CD4-positive, alpha-beta T cell treated with Interleukin-6 for 4 hours (primary cell): ENCODE data around the gene FRMD5.
"Not testable (repeated sequence)": the region's sequence is repeated elsewhere in the genome, so short reads cannot be mapped to it uniquely, and the experiment has no call there.

Experiments
- DNase-seq: peaks from one replicate; pipeline ENCODE4 v3.0.0-alpha.2; 2020; ENCODE audit warnings: mixed read lengths

The FRMD5 gene

DNA sequence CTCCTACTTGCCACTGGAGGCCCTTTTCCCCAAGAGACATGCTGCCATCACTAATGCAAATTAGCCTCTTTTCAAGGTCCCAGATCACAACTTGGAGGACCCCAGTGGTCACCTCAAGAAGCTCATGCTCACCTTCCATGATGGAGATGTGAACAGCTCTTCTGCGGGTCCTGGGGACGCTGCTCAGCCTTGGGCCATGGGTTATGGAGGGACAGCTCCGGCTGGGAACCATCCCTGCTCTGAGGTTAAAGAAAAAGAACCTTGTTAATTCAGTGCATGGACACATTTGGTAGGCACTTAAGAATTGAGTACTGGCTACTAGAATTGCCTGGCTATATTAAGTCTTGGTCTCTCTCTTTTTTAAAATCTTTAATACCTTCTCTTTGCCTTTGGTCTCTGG lies 311.5 kb downstream of the FRMD5 start:
- no peak for DNase-seq

DNA sequence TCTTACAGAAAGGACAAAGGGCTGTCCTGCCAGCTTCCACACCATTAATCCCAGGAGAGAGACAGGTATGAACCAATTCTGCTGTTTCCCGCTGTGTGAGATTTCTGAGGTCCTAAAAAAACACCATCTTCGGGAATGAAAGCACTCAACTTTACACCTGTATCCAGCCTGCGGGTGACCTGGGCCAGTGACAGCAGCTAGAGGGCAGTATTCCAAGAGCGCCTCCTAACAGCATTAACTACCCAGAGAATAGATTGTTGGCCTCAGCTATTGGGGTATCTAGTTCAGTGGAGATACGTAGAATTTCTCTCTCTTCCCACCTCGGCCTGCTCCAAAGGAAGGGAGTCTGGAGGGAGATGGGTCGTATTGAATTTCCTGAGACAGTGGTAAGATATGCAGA lies 313.1 kb downstream of the FRMD5 start:
- DNase-seq: no peak

DNA sequence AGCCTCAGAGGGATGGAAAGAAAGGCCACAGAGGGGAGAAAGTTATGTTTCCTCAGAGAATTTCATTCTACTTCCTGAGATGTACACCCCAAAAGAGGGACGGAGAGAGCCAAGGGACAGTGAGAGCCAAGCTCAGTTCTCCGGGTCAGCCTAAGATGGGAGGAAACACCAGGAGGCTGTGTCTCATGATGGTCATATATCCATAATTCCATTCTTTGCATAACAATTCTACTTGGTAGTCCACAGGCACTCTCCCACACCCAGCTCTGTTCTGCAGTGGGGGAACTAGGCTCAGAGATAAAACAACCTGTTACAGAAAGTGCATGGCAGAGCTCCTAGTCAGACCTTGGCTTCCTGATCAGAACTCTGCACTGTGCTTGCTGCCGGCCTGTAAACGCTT lies 313.8 kb downstream of the FRMD5 start:
- no peak for DNase-seq

DNA sequence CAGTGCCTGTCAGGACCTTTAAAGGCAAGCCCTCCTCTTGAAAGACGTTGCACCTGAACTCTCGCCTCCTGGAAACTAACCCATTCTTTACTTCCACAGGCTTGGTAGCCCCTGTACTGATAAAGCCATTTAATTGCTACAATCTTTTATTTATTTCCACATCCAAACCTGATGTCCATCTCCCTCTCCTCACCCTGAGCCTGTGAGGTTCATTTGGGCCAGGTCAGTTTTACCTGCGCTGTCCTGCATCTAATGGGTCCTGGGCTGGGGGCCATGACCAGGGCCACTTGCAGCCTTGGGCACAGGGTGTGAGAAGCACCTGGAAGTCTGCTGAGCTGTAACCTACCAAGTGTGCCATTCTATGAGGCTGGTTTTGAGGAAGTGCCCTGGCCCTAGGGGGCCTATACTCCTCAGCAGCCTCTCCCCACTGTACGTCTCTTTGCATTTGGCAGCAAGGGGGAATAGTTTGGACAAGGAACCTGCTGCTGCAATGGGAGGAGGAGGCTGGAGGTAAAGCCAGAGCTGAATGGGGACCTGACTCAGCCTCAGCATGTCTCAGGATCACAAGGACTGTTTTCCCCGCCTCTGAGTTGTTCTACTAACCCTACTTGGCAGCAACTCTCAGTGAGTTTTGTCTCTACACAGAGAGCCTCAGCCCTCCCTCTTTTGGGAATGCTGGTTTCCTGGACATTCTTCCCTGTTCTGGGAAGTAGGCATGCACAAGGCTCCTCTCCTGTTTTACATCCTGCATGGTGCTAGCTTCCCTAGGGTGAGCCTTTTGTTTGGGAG lies 314.5 kb downstream of the FRMD5 start:
- no peak for DNase-seq

DNA sequence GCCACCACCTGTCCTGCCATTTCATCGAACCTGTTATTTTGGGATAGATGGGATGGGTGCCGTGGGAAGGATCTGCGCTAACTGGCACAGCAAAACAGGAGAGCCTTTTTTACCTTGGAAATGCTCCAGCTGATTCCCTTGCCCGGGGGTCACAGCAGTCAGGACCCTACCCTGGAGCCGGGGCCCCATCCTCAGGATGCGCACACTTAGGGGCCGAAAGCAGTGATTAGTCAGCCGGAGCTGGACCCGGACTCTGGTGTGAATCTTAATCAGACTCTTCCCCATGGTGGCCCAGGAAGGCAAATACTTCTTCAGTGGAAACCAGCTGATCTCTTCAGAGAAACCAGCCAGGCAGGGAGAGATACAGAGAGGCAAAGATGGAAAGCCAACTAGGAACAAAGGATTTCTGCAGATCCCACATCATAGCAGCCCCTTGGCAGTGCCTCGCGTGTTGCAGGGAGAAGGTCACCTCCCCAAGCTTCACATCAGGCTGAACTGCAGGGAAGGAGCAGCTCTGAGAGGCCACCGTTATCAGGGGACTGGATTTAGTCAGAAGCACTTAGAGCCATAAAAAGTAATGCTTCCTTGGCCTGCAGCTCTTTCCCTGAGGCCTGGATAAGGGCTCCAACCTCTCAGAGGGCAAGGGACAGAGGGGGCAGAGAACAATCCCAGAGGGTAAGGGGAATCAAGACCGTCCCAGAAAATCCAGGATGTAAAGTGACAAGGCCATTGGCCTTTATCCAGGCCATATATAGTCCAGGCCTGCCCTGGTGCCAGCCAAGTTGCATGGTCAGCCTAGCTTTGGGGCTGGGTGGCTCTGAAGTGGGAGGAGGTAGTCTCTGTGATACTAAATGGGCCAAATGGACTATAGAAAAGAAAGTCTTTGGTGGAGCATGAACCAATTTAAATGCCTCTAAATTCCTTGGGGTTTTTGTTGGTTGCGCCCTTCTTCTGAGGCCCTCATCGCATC lies 315.4 kb downstream of the FRMD5 start:
- no peak for DNase-seq

DNA sequence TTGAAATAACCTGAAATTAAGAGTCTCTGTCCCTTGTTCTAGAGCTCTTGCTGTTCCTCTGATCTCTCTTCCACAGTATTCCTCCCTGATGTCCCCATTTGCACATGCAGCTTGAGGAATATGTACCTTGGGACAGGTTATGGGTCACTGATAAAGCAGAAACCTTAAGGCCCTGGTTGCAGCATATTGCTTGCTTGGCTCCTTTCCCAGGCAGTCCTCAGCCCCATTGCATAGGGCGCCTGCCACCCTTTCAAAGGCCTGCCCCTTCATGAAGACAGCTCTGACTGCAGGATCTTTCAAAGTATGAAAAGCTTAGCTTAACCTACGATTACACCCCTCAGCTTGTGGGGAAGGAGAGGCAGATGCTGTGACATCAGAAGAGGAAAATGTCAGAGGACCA lies 316.6 kb downstream of the FRMD5 start:
- no peak for DNase-seq

DNA sequence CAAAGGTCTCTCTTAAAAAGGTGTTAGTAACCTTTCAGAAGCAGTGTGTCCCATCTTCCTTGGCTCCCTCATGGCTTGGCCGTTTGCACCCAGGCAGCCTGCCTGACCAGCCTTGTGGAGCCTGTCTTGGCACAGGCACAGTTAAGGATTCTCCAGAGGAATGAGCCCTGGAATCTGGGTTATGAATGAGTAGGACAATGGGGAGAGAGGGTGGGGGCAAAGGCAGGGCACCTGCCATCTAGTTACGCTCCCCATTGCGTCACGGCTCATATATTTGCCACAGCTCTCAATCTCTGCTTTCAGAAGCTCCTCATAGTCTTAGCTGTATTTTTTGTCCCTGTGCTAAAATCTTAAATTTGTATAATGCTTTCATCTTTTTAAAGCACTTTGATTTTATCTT lies 317.7 kb downstream of the FRMD5 start:
- no peak for DNase-seq

DNA sequence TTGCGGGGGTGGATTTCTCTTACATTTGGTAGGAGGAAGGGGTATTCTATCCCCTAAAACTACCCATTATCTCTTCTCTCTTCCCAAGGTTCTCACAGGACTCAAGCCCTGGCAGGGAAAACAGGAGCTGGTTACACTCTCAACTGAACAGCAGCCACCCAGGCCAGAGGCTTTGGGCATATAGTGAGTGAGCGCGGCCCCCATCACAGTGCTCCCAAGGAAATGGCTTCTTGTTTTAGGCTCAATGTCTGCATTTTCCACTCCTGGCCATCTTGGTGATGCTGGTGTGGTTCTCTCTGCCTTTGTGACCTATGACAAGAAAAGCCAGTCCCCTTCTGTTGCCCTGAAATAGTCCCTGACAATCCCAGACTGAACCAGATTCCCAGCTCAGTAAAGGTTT lies 318.2 kb downstream of the FRMD5 start:
- DNase-seq: no peak

DNA sequence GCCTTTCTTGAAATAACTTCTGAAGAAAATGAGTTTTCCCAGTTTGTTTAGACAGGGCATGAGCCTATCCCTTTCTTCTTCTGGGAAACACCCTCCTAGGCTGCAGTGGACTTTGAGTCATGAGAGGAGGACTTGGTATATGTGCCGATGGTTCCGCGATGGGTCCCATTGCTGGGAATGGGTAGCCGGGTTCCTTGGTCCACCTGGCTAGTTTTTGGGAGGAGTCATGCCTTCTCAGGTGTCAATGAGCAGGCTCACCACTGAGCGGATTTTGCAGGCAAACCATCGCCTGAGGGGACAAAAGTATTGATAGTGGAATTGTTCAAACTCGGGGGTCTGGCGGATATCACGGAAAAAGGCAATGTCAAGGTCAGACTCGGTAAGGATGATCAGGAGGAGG lies 321.4 kb downstream of the FRMD5 start:
- DNase-seq: no peak

DNA sequence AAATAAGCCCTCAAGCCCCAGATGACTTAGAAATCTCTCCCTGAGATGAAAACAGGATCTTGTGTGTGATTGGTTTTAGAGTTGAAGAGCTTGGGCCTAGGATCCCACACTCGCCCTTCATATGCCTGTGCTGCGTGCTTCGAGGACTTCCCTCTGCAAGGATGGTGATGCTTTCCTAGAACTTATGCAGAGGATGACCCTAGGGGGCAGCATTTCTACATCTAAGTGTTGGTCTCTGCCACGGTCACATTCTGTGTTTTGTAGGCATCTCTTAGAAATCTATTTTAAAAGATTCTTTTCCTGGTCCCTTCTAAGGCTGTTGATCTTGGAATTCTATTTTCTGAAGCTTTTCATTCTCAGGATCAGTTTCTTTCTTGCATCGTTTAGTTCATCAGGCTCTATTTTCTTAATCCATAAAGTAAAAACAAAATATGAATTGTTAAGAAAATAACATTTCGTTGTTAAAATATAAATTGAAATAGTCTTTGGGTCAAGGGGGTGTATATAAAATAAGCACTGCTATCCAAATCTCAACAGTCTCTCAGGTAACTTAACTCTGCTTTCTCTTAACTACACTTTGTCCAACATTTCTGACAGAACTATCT lies 322.6 kb downstream of the FRMD5 start:
- DNase-seq: peak; percentile 15

DNA sequence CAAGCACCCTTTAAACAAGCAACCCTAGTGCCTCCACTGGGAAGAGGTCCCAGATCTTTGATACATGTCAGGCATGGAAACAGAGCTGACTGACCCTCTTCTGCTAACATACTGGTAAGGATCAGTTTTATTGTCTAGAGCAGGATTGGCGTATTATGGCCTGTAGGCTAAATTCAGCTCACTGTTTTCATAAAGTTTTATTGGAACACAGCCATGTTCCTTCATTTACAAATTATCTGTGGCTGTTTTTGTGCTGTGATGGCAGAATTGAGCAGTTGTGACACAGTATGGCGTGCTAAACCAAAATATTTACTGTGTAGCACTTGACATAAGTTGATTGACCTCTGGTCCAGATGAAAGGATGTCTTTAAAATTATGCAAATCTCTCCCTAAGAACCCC lies 323.2 kb downstream of the FRMD5 start:
- no peak for DNase-seq

DNA sequence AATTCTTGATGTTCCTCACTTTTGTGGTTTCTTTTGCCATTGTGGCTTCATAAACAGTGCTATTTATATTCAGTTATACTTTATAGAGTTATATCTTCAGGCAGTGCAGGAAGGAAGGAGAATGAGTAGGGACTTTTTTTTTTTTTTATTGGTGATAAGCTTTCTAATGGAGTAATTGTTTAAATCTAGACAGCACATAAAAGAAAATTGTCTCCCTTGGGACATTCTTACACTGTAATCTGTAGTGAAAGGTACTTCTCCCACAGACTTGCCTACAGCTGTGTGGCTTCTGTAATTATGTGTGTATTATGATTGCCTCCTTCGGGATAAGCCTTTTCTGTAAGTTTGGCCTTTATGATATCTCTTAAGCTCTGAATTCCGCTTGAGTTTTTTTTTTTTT lies 326.7 kb downstream of the FRMD5 start:
- no peak for DNase-seq

DNA sequence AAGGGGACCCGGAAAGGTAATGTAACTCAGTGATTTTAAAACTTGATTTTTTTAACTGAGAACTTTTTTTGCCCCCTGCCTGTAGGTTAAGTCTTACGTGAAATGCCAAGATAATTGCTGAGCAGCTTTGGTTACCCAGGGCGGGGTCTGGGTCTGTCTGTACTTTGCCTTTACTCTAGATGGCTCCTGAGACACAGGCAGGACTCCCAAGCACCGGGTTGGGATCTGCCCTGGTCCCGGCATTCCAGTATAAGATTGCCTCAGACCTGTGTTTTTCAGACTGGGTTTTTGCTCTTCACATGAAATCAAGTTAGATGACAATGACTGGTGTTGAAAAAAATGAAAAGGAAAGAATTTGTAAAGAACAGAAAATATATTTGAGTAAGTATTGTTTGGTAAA lies 328.0 kb downstream of the FRMD5 start:
- DNase-seq: no peak

DNA sequence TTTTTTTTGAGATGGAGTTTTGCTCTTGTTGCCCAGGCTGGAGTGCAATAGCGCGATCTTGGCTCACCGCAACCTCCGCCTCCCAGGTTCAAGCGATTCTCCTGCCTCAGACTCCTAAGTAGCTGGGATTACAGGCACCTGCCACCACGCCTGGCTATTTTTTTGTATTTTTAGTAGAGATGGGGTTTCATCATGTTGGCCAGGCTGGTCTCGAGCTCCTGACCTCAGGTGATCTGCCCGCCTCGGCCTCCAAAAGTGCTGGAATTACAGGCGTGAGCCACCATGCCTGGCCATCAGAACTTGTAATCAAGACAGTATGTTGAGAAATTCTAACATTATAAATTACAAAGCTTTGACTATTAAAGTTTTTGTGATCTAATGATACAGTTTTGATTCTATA lies 328.4 kb downstream of the FRMD5 start:
- DNase-seq: not testable (repeated sequence)

DNA sequence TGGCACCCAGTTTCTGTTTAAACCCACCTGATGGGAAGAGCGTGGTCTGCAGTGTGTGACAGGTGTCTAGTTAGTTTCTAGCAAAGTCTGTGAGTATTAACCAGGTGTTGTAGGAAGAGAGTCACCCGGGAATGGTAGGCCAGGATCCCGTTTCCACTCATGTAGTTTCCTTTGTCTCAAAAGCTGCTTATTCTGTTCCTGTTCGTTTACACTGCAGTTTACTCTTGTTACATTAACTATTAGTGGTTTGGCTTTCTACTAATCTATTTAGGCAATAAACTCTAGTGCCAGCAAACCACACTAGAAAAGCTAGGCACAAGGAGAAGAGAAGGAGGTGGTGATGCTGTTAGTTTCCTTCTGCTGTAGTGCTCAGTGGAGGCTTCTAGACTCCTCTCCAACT lies 335.5 kb downstream of the FRMD5 start:
- no peak for DNase-seq

DNA sequence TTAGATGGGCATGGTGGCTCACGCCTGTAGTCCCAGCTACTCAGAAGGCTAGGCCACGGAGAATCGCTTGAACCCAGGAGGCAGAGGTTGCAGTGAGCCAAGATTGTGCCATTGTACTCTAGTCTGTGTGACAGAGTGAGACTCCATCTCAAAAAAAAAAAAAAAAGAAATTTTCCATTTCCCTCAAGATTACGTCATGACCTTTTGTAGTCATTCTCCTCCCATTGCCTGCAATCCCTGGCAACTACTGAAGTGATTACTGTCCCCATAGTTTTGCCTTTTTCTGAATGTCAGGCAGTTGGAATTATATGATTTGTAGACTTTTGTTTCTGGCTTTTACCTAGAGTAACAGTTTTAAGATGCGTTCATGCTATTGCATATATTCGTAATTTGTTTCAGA lies 340.3 kb downstream of the FRMD5 start:
- DNase-seq: no peak

DNA sequence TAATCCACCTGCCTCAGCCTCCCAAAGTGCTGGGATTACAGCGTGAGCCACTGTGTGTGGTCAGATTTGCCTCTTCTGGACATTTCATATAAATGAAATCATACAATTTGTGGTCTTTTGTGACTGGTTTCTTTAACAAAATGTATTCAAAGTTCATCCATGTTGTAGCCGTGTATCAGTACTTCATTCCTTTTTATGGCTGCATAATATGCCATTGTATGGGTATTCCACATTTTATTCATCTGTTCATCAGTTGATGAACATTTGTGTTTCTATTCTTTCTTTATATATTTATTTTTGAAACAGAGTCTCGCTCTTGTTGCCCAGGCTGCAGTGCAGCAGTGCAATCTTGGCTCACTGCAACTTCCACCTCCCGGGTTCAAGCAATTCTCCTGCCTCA lies 342.5 kb downstream of the FRMD5 start:
- no peak for DNase-seq

DNA sequence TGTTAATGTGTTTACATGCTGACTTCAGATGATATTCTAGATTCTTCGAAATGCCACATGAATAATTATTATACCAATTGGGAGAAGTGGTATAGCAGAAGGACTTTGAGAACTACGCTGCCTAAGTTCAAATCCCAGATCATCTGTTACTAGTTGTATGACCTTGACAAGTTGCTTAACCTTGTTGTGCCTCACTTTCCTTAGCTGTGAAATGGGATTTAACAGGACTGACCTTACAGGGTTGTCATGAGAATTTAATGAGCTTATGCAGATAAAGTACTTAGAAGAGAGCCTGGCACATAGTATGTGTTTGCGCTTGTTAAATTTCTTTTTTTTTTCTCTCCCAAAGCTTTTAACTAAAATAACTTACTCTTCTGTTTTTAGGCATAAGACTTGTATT lies 343.8 kb downstream of the FRMD5 start:
- DNase-seq: no peak

DNA sequence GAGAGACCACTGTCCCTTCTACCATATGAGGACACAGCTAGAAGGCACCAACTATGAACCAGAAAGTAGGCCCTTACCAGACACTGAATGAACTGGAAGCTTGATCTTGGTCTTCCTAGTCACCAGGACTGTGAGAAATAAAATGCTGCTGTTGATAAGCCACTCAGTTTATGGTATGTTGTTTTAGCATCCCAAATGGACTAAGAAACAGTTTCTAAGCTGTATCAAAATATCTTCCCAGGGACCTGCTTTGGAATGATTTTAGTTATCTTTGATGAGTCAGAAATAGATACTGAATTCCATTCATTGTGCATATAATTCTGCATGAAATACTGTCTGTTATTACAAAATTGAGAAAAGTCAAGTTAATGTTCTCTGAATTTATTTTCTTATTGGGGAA lies 349.6 kb downstream of the FRMD5 start:
- no peak for DNase-seq

DNA sequence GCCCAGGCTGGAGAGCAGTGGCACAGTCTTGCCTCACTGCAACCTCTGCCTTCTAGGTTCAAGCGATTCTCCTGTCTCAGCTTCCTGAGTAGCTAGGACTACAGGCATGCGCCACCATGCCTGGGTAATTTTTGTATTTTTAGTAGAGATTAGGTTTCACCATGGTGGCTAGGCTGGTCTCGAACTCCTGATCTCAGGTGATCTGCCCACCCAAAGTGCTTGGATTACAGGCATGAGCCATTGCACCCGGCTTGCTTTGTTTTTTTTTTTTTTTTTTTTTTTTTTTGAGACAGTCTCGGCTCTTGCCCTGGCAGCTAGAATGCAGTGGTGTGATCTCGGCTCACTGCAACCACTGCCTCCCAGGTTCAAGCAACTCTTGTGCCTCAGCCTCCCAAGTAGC lies 362.6 kb downstream of the FRMD5 start:
- not testable (repeated sequence) for DNase-seq

DNA sequence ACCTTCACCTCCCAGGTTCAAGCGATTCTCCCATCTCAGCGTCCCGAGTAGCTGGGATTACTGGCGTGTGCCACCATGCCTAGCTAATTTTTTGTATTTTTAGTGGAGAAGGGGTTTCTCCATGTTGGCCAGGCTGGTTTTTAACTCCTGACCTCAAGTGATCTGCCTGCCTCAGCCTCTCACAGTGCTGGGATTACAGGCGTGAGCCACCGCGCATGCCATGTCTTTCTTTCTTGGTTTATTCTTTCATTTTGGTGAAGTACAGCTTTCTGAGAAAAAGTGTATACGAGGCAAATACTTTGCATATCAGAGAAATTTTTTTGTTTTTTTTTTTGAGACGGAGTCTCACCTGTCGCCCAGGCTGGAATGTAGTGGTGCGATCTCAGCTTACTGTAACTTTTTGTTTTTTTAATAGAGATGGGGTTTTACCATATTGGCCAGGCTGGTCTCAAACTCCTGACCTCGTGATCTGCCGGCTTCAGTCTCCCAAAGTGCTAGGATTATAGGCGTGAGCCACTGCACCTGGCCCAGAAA lies 363.5 kb downstream of the FRMD5 start:
- not testable (repeated sequence) for DNase-seq

DNA sequence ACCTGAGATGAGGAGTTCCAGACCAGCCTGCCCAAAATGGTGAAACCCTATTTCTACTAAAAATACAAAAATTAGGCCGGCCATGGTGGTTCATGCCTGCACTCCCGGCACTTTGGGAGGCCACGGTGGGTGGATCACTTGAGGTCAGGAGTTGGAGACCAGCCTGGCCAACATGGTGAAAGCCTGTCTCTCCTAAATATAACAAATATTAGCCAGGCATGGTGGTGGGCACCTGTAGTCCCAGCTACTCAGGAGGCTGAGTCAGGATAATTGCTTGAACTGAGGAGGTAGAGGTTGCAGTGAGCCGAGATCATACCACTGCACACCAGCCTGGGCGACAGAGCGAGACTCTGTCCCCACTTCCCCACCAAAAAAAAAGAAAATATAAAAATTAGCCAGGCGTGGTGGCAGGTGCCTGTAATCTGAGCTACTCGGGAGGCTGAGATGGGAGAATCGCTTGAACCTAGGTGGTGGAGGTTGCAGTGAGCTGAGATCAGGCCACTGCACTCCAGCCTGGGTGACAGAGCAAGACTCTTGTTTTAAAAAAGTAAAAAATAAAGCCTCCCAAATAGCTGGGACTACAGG lies 364.3 kb downstream of the FRMD5 start:
- not testable (repeated sequence) for DNase-seq

DNA sequence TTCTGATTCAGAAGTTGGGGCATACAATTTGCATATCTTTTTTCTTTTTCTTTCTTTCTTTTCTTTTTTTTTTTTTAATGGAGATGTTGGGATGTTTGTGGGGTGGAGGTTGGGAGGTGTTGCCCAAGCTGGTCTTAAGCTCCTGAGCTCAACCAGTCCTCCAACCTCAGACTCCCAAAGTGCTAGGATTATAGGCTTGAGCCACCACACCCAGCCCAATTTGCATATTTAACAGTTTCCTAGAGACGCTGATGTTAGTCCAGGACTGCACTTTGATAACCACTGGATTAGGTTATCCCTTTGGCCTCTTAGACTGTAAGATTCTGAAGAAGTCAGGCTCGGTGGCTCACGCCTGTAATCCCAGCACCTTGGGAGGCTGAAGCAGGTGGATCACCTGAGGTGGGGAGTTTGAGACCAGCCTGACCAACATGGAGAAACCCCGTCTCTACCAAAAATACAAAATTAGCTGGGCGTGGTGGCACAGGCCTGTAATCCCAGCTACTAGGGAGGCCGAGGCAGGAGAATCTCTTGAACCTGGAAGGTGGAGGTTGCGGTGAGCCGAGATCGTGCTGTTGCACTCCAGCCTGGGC lies 365.0 kb downstream of the FRMD5 start:
- DNase-seq: not testable (repeated sequence)
